Measurements from ENCODE around the gene DLST.

DNA sequence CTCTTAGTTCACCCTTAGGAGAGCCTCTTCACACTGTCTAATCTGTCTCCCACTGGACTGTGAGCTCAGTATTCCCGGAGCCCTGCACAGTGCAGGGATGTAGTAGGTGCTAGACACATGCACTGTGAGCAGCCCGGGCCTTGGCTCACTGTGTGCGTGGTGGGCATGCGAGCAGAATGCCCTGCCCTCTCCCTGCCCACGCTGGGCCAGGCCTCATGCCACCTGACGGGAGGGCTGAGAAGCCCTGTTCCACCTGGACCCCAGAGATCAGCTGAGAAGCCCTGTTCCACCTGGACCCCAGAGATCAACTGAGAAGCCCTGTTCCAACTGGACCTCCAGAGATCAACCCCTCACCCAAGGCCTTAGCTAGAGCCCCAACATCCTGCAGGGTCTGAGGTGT is 30.4 kb downstream of the DLST start:
- TF ChIP-seq, protein P1, sequence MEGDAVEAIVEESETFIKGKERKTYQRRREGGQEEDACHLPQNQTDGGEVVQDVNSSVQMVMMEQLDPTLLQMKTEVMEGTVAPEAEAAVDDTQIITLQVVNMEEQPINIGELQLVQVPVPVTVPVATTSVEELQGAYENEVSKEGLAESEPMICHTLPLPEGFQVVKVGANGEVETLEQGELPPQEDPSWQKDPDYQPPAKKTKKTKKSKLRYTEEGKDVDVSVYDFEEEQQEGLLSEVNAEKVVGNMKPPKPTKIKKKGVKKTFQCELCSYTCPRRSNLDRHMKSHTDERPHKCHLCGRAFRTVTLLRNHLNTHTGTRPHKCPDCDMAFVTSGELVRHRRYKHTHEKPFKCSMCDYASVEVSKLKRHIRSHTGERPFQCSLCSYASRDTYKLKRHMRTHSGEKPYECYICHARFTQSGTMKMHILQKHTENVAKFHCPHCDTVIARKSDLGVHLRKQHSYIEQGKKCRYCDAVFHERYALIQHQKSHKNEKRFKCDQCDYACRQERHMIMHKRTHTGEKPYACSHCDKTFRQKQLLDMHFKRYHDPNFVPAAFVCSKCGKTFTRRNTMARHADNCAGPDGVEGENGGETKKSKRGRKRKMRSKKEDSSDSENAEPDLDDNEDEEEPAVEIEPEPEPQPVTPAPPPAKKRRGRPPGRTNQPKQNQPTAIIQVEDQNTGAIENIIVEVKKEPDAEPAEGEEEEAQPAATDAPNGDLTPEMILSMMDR (conservative IDR thresholded peaks at IDR 0.05 in 1 of 2, IDR thresholded peaks at IDR 0.05 in 1 of 2; ENCODE audit: extremely low read depth in 1 of 2, insufficient read depth in 1 of 2, low read depth in 1 of 2, low read length in 2 of 2) = no peak
- no peak for TF ChIP-seq EZH2 (IDR thresholded peaks at IDR 0.05; ENCODE audit: borderline replicate concordance, low read length)
